Parathyroid adenoma (tissue), 2 donors: Measurements from ENCODE around the gene MPPE1.

Source experiments
- H2AFZ ChIP-seq: fragments of 300-600 bp; sonication (generic); one replicate; pipeline ENCODE4 v1.7.0; 2017; ENCODE audit warnings: antibody characterized with exemption, mild to moderate bottlenecking
- H3K27ac ChIP-seq: fragments of 300-600 bp; sonication (generic); one replicate; pipeline ENCODE4 v1.7.0; 2017
- H3K27me3 ChIP-seq: fragments of 300-600 bp; sonication (generic); one replicate; pipeline ENCODE4 v1.7.0; 2017; ENCODE audit warnings: low read length; ENCODE audit not compliant: control insufficient read depth, insufficient read depth
- H3K36me3 ChIP-seq: fragments of 300-600 bp; sonication (generic); one replicate; pipeline ENCODE4 v1.7.0; 2017; ENCODE audit warnings: low read length; ENCODE audit not compliant: control insufficient read depth, insufficient read depth
- H3K4me1 ChIP-seq: fragments of 300-600 bp; sonication (generic); one replicate; pipeline ENCODE4 v1.7.0; 2017; ENCODE audit warnings: control low read depth
- H3K4me2 ChIP-seq: fragments of 300-600 bp; sonication (generic); one replicate; pipeline ENCODE4 v1.7.0; 2017; ENCODE audit warnings: low read length
- H3K4me3 ChIP-seq: fragments of 300-600 bp; sonication (generic); one replicate; pipeline ENCODE4 v1.7.0; 2017; ENCODE audit warnings: low read depth, low read length
- H3K79me2 ChIP-seq: fragments of 300-600 bp; sonication (generic); one replicate; pipeline ENCODE4 v1.7.0; 2017; ENCODE audit warnings: control low read depth
- H3K9ac ChIP-seq: fragments of 300-600 bp; sonication (generic); one replicate; pipeline ENCODE4 v1.7.0; 2017; ENCODE audit warnings: mild to moderate bottlenecking
- H3K9me3 ChIP-seq: fragments of 300-600 bp; sonication (generic); one replicate; pipeline ENCODE4 v1.7.0; 2017; ENCODE audit warnings: low read length; ENCODE audit not compliant: control insufficient read depth
- TF ChIP-seq, protein P1 (sequence below): fragments of 300-600 bp; sonication (generic); IDR thresholded peaks from one replicate; pipeline ENCODE4 v1.7.0; 2017; ENCODE audit warnings: antibody characterized with exemption, mild to moderate bottlenecking
- donor health status: primary hyperparathyroidism.

The MPPE1 gene

GRCh38 chr18:11880586-11881304, 27.4 kb downstream of the MPPE1 start:
- no peak overlapping the region for H3K4me3 ChIP-seq
- no peak overlapping the region for H2AFZ ChIP-seq
- no peaks in the 10 kb centered on the region for H3K4me1 ChIP-seq
- no peak overlapping the region for H3K4me2 ChIP-seq
- TF ChIP-seq, protein P1, sequence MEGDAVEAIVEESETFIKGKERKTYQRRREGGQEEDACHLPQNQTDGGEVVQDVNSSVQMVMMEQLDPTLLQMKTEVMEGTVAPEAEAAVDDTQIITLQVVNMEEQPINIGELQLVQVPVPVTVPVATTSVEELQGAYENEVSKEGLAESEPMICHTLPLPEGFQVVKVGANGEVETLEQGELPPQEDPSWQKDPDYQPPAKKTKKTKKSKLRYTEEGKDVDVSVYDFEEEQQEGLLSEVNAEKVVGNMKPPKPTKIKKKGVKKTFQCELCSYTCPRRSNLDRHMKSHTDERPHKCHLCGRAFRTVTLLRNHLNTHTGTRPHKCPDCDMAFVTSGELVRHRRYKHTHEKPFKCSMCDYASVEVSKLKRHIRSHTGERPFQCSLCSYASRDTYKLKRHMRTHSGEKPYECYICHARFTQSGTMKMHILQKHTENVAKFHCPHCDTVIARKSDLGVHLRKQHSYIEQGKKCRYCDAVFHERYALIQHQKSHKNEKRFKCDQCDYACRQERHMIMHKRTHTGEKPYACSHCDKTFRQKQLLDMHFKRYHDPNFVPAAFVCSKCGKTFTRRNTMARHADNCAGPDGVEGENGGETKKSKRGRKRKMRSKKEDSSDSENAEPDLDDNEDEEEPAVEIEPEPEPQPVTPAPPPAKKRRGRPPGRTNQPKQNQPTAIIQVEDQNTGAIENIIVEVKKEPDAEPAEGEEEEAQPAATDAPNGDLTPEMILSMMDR = no peak
- H3K27me3 ChIP-seq = no peaks in the 10 kb centered on the region
- no peak overlapping the region for H3K27ac ChIP-seq
- no peaks in the 10 kb centered on the region for H3K36me3 ChIP-seq
- no peaks in the 10 kb centered on the region for H3K79me2 ChIP-seq
- H3K9ac ChIP-seq = no peak overlapping the region
- no peaks in the 10 kb centered on the region for H3K9me3 ChIP-seq

DNA sequence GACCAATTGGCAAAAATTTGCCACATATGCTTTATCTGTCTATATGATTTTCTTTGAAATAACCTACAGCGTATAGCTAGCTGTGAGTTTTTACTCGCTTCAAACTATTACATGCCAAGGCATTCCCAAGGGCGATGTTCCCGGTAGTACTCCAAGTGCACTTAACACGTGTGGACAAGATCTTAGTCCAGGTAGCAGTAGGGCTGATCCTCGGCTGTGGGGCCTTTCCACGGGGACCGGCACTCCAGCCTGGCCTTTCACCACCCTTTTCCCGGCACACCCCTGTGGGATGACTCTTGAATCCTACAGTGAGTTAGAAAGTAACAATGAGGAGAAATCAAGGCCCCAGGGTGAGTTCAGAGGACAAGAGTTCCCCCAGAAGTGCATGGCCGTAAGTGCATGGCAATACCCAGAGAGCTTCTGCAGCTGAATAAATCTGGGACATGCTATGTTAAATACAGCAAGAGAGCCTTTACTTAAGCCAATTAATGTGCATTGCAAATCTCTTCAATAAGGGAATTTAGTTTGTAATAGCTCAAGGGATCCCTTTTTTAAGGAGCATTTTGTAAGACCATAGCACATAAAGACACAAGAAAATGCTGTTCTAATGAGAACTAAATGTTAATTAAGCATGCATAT, 30.5 kb downstream of the MPPE1 start:
- TF ChIP-seq, protein P1 = no peak

DNA sequence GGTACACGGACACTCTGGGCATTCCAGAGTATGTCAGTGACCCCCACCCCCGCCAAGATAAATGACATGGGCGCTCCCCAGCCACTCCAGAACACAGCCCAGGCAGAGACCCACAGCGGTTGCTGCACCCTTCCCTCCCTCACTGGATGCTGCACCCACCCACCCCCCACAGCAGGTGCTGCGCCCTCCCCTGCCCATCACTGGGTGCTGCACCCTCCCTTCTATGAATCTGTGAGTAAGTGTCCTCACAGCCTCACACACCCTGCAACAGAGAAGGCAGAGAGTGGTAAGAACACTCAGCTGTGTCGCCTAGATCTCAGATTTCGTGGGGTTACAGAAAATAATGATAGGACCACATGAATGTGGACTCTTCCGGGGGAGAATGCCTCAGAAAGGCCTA, 33.4 kb downstream of the MPPE1 start:
- H3K4me3 ChIP-seq = no peak overlapping the region
- no peaks in the 10 kb centered on the region for H3K36me3 ChIP-seq
- no peak overlapping the region for H2AFZ ChIP-seq
- H3K9me3 ChIP-seq = no peaks in the 10 kb centered on the region
- no peak overlapping the region for H3K9ac ChIP-seq
- TF ChIP-seq, protein P1 = no peak
- H3K27ac ChIP-seq = no peak overlapping the region
- H3K79me2 ChIP-seq = no peaks in the 10 kb centered on the region
- H3K4me2 ChIP-seq = no peak overlapping the region
- no peaks in the 10 kb centered on the region for H3K27me3 ChIP-seq
- no peaks in the 10 kb centered on the region for H3K4me1 ChIP-seq

More for the DNA sequence above, 30.5 kb downstream of the MPPE1 start:
- no peak overlapping the region for H2AFZ ChIP-seq
- H3K9me3 ChIP-seq = no peaks in the 10 kb centered on the region
- H3K27me3 ChIP-seq = no peaks in the 10 kb centered on the region
- H3K4me1 ChIP-seq = no peaks in the 10 kb centered on the region
- H3K27ac ChIP-seq = no peak overlapping the region
- H3K9ac ChIP-seq = no peak overlapping the region
- H3K36me3 ChIP-seq = no peaks in the 10 kb centered on the region
- no peak overlapping the region for H3K4me2 ChIP-seq
- no peak overlapping the region for H3K4me3 ChIP-seq
- H3K79me2 ChIP-seq = no peaks in the 10 kb centered on the region

DNA sequence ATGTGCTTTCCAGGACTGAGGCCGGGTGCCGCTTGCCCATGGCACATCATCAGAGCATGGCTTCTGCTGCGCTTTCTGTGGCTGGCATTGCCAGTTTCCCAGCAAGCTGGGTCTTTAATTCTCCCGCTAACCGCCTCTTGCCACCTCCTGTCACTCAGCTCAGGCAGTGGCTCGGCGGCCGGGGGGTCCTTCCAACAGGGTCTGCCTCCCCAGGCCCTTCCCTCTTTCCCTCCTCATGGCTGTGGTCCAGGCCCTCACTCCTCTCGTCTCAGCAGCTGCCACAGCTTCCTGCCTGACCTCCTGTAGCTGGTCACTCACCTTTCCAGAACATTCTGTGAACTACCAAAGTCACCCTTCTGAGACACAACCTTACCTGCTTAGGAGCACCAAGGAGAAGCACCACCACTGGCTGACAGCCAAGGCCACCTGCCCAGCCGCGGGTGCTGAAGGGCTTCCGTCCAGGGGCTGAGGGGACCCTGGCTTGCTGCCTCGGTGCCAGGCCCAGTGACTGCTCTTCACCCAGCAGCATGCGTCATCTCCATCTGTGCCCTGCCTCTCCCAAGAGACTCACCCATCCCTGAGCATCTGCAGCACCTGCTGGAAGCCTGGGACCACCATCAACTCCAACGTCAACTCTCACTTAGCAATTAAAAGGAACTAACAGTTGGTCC, 34.3 kb downstream of the MPPE1 start:
- TF ChIP-seq, protein P1 = no peak
- no peak overlapping the region for H3K4me2 ChIP-seq
- H3K27me3 ChIP-seq = no peaks in the 10 kb centered on the region
- H3K4me1 ChIP-seq = no peaks in the 10 kb centered on the region
- no peaks in the 10 kb centered on the region for H3K9me3 ChIP-seq
- no peak overlapping the region for H3K9ac ChIP-seq
- H3K27ac ChIP-seq = no peak overlapping the region
- no peaks in the 10 kb centered on the region for H3K36me3 ChIP-seq
- no peak overlapping the region for H3K4me3 ChIP-seq
- no peaks in the 10 kb centered on the region for H3K79me2 ChIP-seq
- H2AFZ ChIP-seq = no peak overlapping the region
